Mucosa of descending colon (tissue), 3 donors: ENCODE data around the gene WIPI1. TPM values are rescaled to one million over a fixed set of nuclear protein-coding genes. Genes with fewer than 3 reads are reported as not detected.

Source experiments
- ATAC-seq: fragments of 200-7000 bp; cut with Tn5 transposase; one replicate; pipeline ENCODE4 v1.9.1; 2020; ENCODE audit warnings: mild to moderate bottlenecking, moderate library complexity
- DNase-seq, 3 donors: peaks; one replicate each; pipeline ENCODE4 v3.0.0-alpha.2; 2020
- H3K36me3 ChIP-seq: fragments of 200-600 bp; one replicate; pipeline ENCODE4 v1.8.0; 2021; ENCODE audit warnings: low read depth, mild to moderate bottlenecking
- H3K4me1 ChIP-seq: fragments of 200-600 bp; one replicate; pipeline ENCODE4 v1.8.0; 2021; ENCODE audit warnings: low read depth, mild to moderate bottlenecking
- H3K4me3 ChIP-seq: fragments of 200-600 bp; one replicate; pipeline ENCODE4 v1.8.0; 2021; ENCODE audit warnings: mild to moderate bottlenecking
- H3K9me3 ChIP-seq: fragments of 200-600 bp; one replicate; pipeline ENCODE4 v1.8.0; 2021; ENCODE audit warnings: mild to moderate bottlenecking
- CTCF ChIP-seq: fragments of 200-600 bp; IDR thresholded peaks from one replicate; pipeline ENCODE4 v1.8.0; 2022; ENCODE audit warnings: antibody characterized with exemption, mild to moderate bottlenecking
- intact Hi-C, 2 donors: fragments of 100-400 bp; cut with DNase I in 1 of 2; cut with micrococcal nuclease in 1 of 2; formaldehyde crosslinking; loops; one replicate each; pipeline versions ENCODE4 v1.11.0 to v1.11.1; 2022; cut with DNase I, micrococcal nuclease
- total RNA-seq, 3 donors: library from RNA; stranded (reverse); fragmentation: NEBNext Ultra II Directional in 2 of 3; extraction: Animal tissue kit (Norgen Biotek cat#: 25700) in 2 of 3; gene quantifications; one replicate each; pipeline versions ENCODE4 v1.2.1 to v1.2.4, GENCODE V29; 2021 to 2023
- donor health status: DM: no; HTN: no; CAD: no; lungs with moderate emphysema.
- donor health status: DM: no; HTN: no; CAD: no.
- donor health status: DM: no; HTN: yes; CAD: no.

The WIPI1 gene
- total RNA-seq, 3 donors from 2014 or later: 56.0 to 99.3 (median 99.0) TPM

GRCh38 chr17:68441070-68441770, 16.1 kb downstream of the WIPI1 start:
- Histone ChIP-seq H3K4me3 (no peak overlapping the region), H3K9me3 (no peaks in the 10 kb centered on the region), H3K4me1 (peaks cover 10% of the 10 kb centered on the region), H3K36me3 (no peaks in the 10 kb centered on the region)
- intact Hi-C loops: no loop called here
- ATAC-seq: no peak
- TF ChIP-seq CTCF: no peak
- no peak for DNase-seq

GRCh38 chr17:68440526-68440925, 16.8 kb downstream of the WIPI1 start:
- Histone ChIP-seq H3K4me3 (no peak overlapping the region), H3K4me1 (peaks cover 10% of the 10 kb centered on the region), H3K36me3 (peaks cover under 1% of the 10 kb centered on the region), H3K9me3 (no peaks in the 10 kb centered on the region)
- intact Hi-C loops: no loop called here
- DNase-seq (no peak), ATAC-seq (no peak)
- no peak for TF ChIP-seq CTCF

GRCh38 chr17:68439656-68440290, 17.5 kb downstream of the WIPI1 start:
- H3K36me3 ChIP-seq: peaks cover 5% of the 10 kb centered on the region
- H3K4me1 ChIP-seq: peaks cover 10% of the 10 kb centered on the region
- no peak for DNase-seq
- TF ChIP-seq CTCF: no peak
- no peak for ATAC-seq
- H3K9me3 ChIP-seq: no peaks in the 10 kb centered on the region
- no peak overlapping the region for H3K4me3 ChIP-seq
- intact Hi-C loops: no loop called here

GRCh38 chr17:68437979-68438822, 19.1 kb downstream of the WIPI1 start:
- H3K4me3 ChIP-seq: no peak overlapping the region
- TF ChIP-seq CTCF: no peak
- DNase-seq (peak; percentile 69 to 74 (median 73)), ATAC-seq (peak; percentile 91)
- peaks cover 5% of the 10 kb centered on the region for H3K36me3 ChIP-seq
- intact Hi-C loops: no loop called here
- H3K4me1 ChIP-seq: peaks cover 10% of the 10 kb centered on the region
- no peaks in the 10 kb centered on the region for H3K9me3 ChIP-seq

- no peak overlapping the region for H3K4me3 ChIP-seq
- intact Hi-C loops: no loop called here
- TF ChIP-seq CTCF: peak; percentile 81
- peaks cover 10% of the 10 kb centered on the region for H3K4me1 ChIP-seq
- DNase-seq: peak in 2 of 3 donors; percentile 70 to 87
- no peaks in the 10 kb centered on the region for H3K9me3 ChIP-seq
- H3K36me3 ChIP-seq: peaks cover 5% of the 10 kb centered on the region
- peak; percentile 86 for ATAC-seq
Observed at GRCh38 chr17:68435876-68436842, 21.1 kb downstream of the WIPI1 start.
